ENCODE measurements around the gene SCAF1. TPM values are rescaled to one million over a fixed set of nuclear protein-coding genes. Genes with fewer than 3 reads are reported as not detected.
A peak's percentile ranks its signal among the peaks of the same experiment; 100 is the strongest.

Gene SCAF1
- total RNA-seq, 1 donor from 2014 or later: 84.4 TPM

DNA sequence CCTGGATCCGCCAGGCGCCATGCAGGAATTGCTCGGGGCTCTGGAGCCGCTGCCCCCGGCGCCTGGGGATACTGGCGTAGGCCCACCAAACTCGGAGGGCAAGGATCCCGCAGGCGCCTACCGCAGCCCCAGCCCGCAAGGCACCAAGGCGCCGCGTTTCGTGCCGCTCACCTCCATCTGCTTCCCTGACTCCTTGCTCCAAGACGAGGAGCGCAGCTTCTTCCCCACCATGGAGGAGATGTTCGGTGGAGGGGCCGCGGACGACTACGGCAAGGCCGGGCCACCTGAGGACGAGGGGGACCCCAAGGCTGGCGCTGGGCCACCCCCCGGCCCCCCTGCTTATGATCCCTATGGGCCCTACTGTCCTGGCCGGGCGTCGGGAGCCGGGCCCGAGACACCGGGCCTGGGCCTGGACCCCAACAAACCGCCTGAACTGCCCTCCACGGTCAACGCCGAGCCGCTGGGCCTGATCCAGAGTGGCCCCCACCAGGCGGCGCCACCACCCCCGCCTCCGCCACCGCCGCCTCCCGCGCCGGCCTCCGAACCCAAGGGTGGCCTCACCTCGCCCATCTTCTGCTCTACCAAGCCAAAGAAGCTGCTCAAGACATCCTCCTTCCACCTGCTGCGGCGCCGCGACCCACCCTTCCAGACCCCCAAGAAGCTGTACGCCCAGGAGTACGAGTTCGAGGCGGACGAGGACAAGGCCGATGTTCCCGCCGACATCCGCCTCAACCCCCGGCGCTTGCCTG lies 44.9 kb upstream of the SCAF1 start:
- H3K27me3 Mint-ChIP-seq (ENCODE audit: unreplicated experiment): peaks cover 13% of the 10 kb centered on the region
- H3K36me3 Mint-ChIP-seq (ENCODE audit: unreplicated experiment): no peaks in the 10 kb centered on the region
- no peak overlapping the region for H3K27ac Mint-ChIP-seq (ENCODE audit: unreplicated experiment)
- peaks cover 7% of the 10 kb centered on the region for H3K9me3 Mint-ChIP-seq (ENCODE audit: unreplicated experiment)
- TF ChIP-seq, protein P1, sequence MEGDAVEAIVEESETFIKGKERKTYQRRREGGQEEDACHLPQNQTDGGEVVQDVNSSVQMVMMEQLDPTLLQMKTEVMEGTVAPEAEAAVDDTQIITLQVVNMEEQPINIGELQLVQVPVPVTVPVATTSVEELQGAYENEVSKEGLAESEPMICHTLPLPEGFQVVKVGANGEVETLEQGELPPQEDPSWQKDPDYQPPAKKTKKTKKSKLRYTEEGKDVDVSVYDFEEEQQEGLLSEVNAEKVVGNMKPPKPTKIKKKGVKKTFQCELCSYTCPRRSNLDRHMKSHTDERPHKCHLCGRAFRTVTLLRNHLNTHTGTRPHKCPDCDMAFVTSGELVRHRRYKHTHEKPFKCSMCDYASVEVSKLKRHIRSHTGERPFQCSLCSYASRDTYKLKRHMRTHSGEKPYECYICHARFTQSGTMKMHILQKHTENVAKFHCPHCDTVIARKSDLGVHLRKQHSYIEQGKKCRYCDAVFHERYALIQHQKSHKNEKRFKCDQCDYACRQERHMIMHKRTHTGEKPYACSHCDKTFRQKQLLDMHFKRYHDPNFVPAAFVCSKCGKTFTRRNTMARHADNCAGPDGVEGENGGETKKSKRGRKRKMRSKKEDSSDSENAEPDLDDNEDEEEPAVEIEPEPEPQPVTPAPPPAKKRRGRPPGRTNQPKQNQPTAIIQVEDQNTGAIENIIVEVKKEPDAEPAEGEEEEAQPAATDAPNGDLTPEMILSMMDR (IDR thresholded peaks at IDR 0.05; ENCODE audit: partially characterized antibody, unreplicated experiment): peak; percentile 13
- peaks cover 8% of the 10 kb centered on the region for H3K4me1 Mint-ChIP-seq (ENCODE audit: low read depth, unreplicated experiment)
- no peak overlapping the region for H3K4me3 Mint-ChIP-seq (ENCODE audit: unreplicated experiment)
- no peak for DNase-seq

DNA sequence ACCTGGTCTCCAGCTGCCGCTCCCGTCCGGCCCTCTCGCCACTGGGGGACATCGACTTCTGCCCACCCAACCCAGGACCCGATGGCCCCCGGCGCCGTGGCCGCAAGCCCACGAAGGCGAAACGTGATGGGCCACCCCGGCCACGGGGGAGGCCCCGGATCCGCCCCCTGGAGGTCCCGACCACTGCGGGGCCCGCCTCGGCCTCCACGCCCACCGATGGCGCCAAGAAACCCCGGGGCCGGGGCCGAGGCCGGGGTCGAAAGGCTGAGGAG lies 44.4 kb upstream of the SCAF1 start:
- no peak overlapping the region for H3K4me3 Mint-ChIP-seq (ENCODE audit: unreplicated experiment)
- H3K27me3 Mint-ChIP-seq (ENCODE audit: unreplicated experiment): peaks cover 13% of the 10 kb centered on the region
- no peaks in the 10 kb centered on the region for H3K36me3 Mint-ChIP-seq (ENCODE audit: unreplicated experiment)

DNA sequence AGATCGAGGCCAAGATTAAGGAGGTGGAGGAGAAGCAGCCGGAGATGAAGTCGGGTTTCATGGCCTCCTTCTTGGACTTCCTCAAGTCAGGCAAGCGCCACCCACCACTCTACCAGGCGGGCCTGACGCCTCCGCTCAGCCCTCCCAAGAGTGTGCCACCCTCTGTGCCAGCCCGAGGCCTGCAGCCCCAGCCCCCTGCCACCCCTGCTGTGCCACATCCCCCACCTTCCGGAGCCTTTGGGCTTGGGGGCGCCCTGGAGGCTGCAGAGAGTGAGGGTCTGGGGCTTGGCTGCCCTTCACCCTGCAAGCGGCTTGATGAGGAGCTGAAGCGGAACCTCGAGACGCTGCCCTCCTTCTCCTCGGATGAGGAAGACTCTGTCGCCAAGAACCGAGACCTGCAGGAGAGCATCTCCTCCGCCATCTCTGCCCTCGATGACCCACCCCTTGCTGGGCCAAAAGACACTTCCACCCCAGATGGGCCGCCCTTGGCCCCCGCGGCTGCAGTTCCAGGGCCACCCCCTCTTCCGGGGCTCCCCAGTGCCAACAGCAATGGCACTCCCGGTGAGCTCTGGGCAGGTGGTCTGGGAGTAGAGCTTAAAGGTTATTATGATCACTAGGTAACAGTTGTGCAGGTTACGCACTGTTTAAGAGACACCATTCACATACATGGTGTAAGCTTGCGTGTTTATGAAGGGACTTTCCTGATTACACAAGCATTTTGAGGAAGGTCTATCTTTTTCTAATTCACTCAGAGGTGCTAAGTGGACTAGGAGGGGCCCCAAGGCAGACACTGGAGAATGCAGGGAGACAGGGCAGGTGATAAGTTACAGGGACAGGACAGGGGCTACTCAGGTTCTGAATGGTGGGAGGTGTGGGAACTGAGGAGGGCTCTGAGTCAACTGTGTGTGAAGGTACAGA lies 42.4 kb upstream of the SCAF1 start:
- Mint-ChIP-seq H3K4me3 (ENCODE audit: unreplicated experiment) (no peak overlapping the region), H3K9me3 (ENCODE audit: unreplicated experiment) (peaks cover 3% of the 10 kb centered on the region), H3K27ac (ENCODE audit: unreplicated experiment) (no peak overlapping the region), H3K4me1 (ENCODE audit: low read depth, unreplicated experiment) (no peaks in the 10 kb centered on the region), H3K36me3 (ENCODE audit: unreplicated experiment) (no peaks in the 10 kb centered on the region), H3K27me3 (ENCODE audit: unreplicated experiment) (peaks cover 4% of the 10 kb centered on the region)
- no peak for DNase-seq
- TF ChIP-seq, protein P1 (IDR thresholded peaks at IDR 0.05; ENCODE audit: partially characterized antibody, unreplicated experiment): no peak

More for the DNA sequence above, 44.4 kb upstream of the SCAF1 start:
- Mint-ChIP-seq H3K9me3 (ENCODE audit: unreplicated experiment) (peaks cover 7% of the 10 kb centered on the region), H3K4me1 (ENCODE audit: low read depth, unreplicated experiment) (peaks cover 8% of the 10 kb centered on the region), H3K27ac (ENCODE audit: unreplicated experiment) (no peak overlapping the region)
- TF ChIP-seq, protein P1 (IDR thresholded peaks at IDR 0.05; ENCODE audit: partially characterized antibody, unreplicated experiment): no peak
- no peak for DNase-seq

DNA sequence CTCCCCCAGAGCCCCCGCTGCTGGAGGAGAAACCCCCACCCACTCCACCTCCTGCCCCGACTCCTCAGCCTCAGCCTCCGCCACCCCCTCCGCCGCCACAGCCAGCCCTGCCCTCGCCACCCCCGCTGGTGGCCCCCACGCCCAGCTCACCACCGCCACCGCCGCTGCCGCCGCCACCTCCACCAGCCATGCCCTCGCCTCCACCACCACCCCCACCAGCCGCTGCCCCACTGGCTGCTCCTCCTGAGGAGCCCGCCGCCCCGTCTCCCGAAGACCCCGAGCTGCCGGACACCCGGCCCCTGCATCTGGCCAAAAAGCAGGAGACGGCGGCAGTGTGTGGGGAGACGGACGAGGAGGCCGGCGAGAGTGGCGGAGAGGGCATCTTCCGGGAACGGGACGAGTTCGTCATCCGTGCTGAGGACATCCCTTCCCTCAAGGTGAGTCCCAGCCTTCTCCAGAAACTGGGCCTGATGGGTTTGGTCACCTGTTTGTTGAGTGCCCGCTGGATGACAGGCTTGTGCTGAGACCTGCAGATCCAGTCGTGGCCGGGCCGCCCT lies 40.4 kb upstream of the SCAF1 start:
- Mint-ChIP-seq H3K27ac (ENCODE audit: unreplicated experiment) (no peak overlapping the region), H3K4me3 (ENCODE audit: unreplicated experiment) (no peak overlapping the region), H3K36me3 (ENCODE audit: unreplicated experiment) (no peaks in the 10 kb centered on the region), H3K27me3 (ENCODE audit: unreplicated experiment) (peaks cover 4% of the 10 kb centered on the region), H3K4me1 (ENCODE audit: low read depth, unreplicated experiment) (no peaks in the 10 kb centered on the region), H3K9me3 (ENCODE audit: unreplicated experiment) (peaks cover 3% of the 10 kb centered on the region)
- DNase-seq: no peak
- TF ChIP-seq, protein P1 (IDR thresholded peaks at IDR 0.05; ENCODE audit: partially characterized antibody, unreplicated experiment): no peak
